NCI-H510A (cell line): ENCODE data around the gene METRNL.

Experiments used
- DNase-seq: peaks from one replicate; lab custom pipeline; 2025; lab: John Stamatoyannopoulos, UW

Gene METRNL

GRCh38 chr17:83067071-83067717 is 12.2 kb upstream of the METRNL start:
- no peak for DNase-seq

DNA sequence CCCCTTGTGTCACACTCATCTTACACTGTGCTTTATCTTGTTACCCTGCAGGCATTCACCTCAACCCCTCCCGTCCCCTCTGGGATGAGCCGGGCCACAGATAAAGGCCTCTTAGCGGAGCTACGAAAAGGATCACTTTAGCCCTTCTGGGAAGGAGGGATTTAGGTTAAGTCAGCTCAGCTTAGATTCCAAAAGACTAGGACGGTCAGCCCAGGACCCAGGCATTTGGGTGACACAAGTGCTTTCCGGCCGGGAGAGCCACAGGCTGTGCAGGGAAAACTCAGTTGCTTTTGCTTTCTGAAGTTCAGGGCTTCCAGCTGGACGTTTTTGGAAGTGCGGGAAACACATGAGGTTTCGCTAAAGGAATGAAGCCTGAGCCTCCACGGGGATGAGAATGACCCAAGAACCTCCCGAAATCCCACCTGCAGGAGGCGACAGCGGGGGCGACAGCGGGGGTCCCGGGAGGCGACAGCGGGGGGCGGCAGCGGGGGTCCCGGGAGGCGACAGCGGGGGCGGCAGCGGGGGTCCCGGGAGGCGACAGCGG is 11.6 kb upstream of the METRNL start:
- DNase-seq = no peak

- DNase-seq = no peak
These were observed 10.5 kb upstream of the METRNL start for GRCh38 chr17:83068641-83069570.

GRCh38 chr17:83069571-83069906 is 9.9 kb upstream of the METRNL start:
- no peak for DNase-seq

DNA sequence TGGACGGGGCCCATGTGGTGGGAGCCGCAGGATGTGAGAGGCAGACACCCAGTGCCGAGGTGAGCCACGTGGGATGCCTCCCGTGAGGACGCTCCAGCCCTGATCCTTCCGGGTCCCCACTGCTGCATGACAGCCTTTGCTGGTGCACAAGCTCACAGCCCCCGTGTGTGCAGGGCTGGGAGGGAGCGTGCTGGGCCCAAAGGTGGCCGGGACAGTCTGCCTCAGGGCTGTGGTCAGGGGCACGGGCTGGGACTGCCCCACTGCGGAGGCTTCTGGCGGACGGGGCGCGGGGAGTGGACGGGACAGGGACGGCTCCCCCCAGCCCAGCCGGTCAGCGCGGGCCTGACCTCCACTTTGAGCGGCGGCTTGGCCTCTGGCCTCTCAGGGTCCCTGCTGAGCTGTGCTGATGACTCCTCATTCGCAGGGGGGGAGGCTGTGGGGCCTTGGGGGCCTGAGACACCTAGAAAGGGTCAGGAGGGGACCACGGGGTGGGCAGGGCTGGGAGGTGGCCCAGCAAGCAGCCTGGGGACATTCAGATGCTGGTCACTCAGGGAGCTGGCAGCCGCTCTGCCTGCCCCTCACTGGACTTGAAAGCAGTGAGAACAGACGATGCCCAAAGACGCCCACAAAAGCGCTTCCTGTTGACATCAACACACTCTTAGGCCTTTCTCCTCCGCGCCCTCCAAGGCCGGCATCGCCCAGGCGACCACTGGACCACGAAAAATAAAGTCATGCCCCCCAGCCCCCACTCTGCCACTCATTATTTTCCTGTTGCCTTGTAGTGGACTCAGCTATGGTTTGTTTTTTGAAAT is 9.3 kb upstream of the METRNL start:
- DNase-seq = no peak

- no peak for DNase-seq
These were observed 8.5 kb upstream of the METRNL start for GRCh38 chr17:83070800-83071341.

DNA sequence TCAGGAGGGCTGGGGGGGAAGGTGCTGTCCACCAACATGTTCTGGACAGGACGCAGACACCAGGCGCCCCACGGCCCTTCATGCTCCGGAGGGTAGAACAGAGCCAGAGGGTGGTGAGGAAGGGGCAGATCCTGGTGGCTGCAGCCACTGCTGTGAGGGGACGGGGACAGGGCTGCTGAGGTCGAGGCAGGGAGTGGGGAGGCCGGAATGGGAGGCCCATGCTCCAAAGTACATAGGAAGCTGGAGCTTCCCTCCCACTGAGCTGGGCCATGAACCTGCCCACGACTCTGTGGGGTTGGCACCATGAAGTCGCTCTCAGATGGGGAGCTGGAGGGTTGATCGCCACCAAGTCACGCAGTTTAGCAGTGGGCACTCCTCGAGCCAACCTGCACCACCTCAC is 8.0 kb upstream of the METRNL start:
- DNase-seq = no peak

DNA sequence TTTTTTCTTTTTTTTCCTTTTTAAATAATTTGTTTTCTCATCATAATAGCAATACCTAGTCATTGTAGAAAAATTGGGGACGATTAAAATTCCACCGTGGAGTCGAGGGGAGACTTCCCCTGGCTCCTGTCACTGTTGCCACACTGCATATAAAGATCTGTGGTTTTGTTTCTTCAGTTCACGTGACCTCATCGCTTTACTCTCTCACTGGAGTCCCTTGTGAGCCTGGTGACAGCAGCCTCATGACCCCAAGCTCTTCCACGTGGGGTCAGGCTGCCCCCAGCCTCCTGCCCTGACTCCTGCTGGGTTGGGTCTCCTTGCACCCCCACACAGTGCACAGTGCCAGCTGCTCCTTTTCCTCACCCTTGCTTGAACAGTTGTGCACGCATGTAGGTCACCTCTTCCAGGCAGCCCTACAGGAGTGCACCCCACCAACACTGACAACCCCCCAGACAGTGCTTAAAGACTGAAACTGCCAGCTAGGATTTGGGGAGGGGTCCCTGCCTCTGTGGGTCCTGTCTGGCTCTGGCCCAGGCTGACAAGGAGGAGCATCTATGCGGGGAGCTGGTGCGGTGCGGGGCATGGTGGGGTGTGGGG is 7.3 kb upstream of the METRNL start:
- DNase-seq = no peak

GRCh38 chr17:83072600-83073358 is 6.6 kb upstream of the METRNL start:
- DNase-seq = no peak

DNA sequence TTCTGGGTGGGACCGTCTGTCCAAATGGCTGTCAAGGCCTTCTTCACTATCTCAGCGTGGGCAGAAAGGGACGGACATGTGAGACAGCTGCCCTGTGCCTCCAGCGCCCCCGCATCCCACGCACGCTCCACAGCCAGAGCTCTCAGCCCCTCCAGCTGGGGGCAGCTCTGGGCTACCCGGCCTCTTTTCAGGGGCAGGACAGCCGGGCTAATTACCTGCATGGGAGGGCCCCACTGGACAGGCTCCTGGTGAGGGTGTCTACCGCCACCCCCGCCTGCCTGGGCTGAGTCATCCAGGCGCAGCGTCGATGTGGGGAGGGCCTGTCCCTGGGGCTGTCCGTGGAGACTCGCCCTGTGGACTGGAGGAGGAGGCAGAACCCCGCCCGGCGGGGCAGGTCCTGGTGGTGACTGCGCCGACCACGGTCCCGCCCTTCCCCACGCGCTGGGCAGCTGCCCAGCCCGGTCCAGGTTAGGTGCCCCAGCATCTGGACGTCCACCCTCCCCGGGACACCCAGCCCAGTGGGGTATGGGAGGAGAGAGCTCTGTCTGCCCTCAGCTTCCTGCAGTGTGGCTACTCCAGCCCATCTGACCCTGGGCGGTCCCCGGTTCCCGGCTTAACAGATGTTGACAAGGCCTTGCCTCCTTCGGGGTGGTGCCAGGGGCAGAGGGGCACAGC is 5.9 kb upstream of the METRNL start:
- no peak for DNase-seq

DNA sequence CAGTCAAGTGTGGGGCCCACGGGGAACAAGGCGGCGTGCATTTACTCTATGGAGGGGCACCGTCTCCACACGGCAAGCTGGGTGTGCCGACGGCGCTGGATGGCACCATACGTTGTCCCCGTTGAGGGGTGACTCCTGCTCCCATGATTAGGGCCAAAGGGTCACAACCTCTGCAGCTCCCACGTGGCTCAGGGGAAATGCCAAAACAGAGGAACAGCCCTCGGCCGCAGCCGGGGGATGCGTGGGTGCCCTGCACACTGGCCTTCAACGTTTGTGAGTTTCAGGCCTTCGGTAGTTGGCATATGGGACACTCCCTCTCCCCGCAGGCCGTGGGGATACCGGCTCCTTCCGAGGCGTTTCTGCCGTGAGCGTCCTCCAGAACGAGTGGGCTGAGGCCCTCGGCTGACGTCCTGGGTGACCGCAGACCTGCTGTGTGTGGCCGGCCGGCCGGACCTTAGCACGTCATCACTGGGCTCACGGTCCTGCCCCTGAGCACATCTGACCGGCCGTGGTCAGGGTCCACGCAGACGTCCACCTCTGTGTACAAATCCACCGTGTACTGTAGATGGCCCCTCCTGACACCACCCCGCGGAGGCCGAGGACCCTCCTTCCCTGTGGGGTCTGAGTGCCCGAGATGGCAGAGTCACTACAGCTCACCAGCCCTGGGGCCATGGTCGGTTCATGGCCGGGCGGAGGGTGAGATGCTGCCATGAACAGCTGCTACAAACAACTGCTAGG is 4.8 kb upstream of the METRNL start:
- no peak for DNase-seq

DNA sequence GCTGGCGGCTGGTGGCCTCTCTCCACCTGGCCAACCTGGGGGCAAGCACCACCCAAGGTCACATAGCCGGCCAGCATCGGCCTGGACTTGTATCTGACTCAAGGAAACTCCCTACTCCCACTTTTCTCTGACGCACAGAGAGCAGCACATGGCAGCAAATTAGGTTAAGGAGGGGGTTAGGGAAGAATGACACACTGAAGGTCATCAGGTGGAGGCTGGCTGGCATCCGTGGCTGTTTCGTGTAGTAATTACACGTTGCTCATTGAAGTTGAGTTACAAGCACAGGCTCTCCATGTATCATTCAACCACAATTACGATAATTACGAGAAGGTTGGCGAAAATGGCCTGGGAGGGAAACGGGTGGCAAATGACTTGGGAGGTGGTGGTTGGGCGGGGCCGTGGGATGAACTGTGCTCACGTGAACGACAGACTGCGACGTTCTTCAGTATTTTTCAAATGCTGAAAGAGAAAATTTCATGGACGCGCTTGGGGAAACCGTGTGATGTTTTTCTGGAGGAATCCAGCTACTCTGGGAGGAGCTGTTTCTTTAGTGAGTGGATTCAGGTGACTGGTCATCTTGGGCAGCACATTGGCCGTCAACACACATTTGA is 4.0 kb upstream of the METRNL start:
- no peak for DNase-seq

DNA sequence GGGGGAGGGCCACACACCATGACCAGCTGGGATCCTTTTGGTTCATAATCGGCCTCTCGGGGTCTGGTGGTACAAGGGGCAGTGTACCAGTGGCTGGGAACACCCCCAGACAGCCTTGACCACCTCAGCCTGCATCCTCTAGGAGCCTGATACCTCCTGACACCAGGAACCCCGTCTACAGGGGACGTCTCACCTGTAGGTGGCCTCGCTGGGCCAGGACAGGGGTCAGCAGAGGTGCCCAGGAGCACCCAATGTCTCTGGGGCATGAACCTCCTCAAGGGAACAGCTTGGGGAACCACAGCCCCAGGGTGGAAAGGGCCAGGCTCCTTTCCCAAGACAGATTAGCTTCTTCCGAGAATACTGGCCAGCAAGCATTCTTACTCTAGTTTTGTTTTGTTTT is 2.5 kb upstream of the METRNL start:
- DNase-seq = no peak

- DNase-seq = no peak
These were observed 2.0 kb upstream of the METRNL start for GRCh38 chr17:83077411-83077810.

- DNase-seq = no peak
These were observed 1.5 kb upstream of the METRNL start for GRCh38 chr17:83077939-83078338.

DNA sequence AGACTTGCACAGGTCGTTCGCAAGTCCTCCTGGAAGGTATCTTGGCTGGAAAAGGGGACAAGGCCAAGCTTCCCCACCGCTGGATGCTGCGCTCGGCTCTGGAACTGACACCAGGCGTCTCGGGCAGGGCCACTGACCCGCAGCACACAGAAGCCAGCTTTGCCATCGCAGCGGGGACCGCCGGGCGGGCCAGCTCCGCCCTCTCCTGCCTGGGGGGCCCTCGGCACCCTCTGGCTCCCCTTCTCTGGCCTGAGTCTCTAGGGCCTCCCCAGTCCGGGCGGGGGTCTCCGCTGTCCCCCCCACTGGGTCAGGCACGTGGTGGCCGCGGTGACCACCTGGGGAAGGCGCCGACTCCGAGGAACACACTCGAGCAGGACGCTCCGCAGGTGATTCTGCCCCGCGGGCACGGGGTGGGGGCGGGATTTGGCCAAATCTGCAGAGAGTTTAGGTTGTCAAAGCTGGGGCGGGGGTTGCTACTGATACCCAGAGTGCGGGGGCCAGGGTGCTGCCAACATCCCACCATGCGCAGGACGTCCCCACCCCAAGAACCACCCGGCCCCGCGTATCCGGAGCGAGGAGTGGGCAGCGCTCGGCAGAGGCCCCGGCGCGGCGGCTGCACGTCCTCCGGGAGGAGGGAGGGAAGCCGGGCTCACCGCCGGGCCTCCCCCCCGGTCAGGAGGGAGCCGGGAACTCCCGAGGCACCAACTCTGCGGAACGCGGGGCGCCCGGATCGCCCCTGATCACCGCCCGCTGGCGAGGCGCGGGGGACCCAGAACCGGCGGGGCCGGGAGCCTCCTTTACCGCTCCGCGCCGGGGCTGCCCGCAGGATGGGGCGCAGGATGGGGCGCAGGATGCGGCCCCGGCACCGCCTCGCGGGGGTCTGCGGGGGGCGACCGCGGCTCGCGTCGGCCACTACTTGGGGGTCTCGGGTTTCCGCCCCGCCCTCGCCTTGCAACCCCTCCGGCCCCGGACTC is 744 bp upstream of the METRNL start:
- no peak for DNase-seq

DNA sequence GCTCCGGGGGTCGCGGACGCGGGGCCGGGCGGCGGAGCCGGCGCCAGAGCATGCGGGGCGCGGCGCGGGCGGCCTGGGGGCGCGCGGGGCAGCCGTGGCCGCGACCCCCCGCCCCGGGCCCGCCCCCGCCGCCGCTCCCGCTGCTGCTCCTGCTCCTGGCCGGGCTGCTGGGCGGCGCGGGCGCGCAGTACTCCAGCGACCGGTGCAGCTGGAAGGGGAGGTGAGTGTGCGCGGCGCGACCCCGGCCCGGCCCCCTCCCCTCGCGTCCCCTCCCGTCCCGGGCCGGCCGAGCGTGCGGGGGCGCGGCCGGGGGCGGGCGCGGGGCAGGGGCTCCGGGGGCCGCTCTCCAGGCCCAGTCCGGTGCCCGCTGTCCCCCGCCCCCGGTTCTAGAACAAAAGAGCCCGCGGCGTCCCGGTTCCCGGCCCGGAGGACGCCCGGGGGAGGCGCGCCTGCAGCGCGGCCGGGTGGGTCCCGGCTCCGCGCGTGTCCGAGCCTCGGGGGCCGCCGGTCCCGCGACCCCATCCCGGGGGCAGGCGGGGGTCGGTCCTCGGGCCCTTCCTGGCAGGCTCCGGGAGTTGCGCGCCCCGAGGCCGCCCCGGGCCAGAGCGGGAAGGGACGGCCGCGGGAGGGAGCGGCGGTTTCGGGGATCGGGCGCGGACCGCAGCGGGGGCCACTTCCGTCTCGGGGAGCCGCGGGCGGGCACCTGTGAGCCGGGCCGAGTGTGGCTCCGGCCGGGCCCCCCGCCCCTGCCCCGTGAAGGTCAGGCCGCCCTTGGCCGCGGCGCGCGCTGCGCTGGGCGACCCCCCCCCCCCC is 563 bp downstream of the METRNL start:
- no peak for DNase-seq
